Endodermal cell (in vitro differentiated cells): Measurements from ENCODE around the gene NDST3. TPM values are rescaled to one million over a fixed set of nuclear protein-coding genes. Genes with fewer than 3 reads are reported as not detected.

Experiments
- DNase-seq: peaks from one replicate; pipeline ENCODE4 v3.0.0-alpha.2; 2017
- H3K27ac ChIP-seq: 2 replicates; pipeline ENCODE4 v1.5.1; 2013; ENCODE audit warnings: mild to moderate bottlenecking, low read depth, low read length, moderate library complexity
- H3K27me3 ChIP-seq: 2 replicates; pipeline ENCODE4 v1.6.1; 2013; ENCODE audit warnings: mild to moderate bottlenecking, low read length, moderate library complexity; ENCODE audit not compliant: insufficient read depth, control insufficient read depth, poor library complexity, severe bottlenecking
- H3K36me3 ChIP-seq: 2 replicates; pipeline ENCODE4 v1.7.0; 2013; ENCODE audit warnings: mild to moderate bottlenecking, low read length, moderate library complexity; ENCODE audit not compliant: control insufficient read depth, insufficient read depth
- H3K4me1 ChIP-seq: one replicate; pipeline ENCODE4 v1.7.0; 2013; ENCODE audit warnings: low read length; ENCODE audit not compliant: control insufficient read depth, insufficient read depth
- H3K4me3 ChIP-seq: 2 replicates; pipeline ENCODE4 v1.5.1; 2013; ENCODE audit warnings: mild to moderate bottlenecking, low read length, moderate library complexity
- H3K9ac ChIP-seq: 2 replicates; pipeline ENCODE4 v1.6.1; 2013; ENCODE audit warnings: mild to moderate bottlenecking, low read length, moderate library complexity; ENCODE audit not compliant: poor library complexity, severe bottlenecking; ENCODE audit errors: extremely low read depth
- H3K9me3 ChIP-seq: 2 replicates; pipeline ENCODE4 v1.6.1; 2013; ENCODE audit warnings: mild to moderate bottlenecking, low read length, moderate library complexity; ENCODE audit not compliant: control insufficient read depth
- H3K27ac Mint-ChIP-seq: 2 replicates; pipeline ENCODE4 v1.8.0; 2020; ENCODE audit warnings: mixed read lengths
- H3K27me3 Mint-ChIP-seq: 2 replicates; pipeline ENCODE4 v1.8.0; 2021; ENCODE audit warnings: mild to moderate bottlenecking, mixed read lengths; ENCODE audit not compliant: insufficient read depth
- H3K36me3 Mint-ChIP-seq: 2 replicates; pipeline ENCODE4 v1.8.0; 2020; ENCODE audit warnings: low read depth, mixed read lengths
- H3K4me1 Mint-ChIP-seq: 2 replicates; pipeline ENCODE4 v1.8.0; 2020; ENCODE audit warnings: mixed read lengths
- H3K4me3 Mint-ChIP-seq: 2 replicates; pipeline ENCODE4 v1.8.0; 2020; ENCODE audit warnings: mild to moderate bottlenecking, moderate library complexity, mixed read lengths
- H3K9me3 Mint-ChIP-seq: 2 replicates; pipeline ENCODE4 v1.8.0; 2020; ENCODE audit warnings: mild to moderate bottlenecking, mixed read lengths
- WGBS, 2 experiments: methylation state at CpG; one replicate each; pipeline versions ENCODE4 v1.1.5 to v1.1.7; 2013; ENCODE audit warnings: missing lambda C conversion rate in 2 of 2, mixed read lengths in 1 of 2; ENCODE audit not compliant: insufficient coverage in 1 of 2, insufficient read length in 1 of 2; 5-methylcytosine and 5-hydroxymethylcytosine counted together
- total RNA-seq, 2 donors: library from RNA; stranded (reverse); fragmentation: NEBNext Ultra II Directional in 1 of 2; extraction: Animal tissue kit (Norgen Biotek cat#: 25700) in 1 of 2; gene quantifications; 2 replicates in 1 of 2; 3 replicates in 1 of 2; pipeline ENCODE4 v1.2.1, GENCODE V29; 2021
- TF ChIP-seq, protein P1 (sequence below): fragments of 200-600 bp; sonication (generic); conservative IDR thresholded peaks from 2 replicates; pipeline ENCODE4 v1.5.0; 2021; ENCODE audit warnings: antibody characterized with exemption, mild to moderate bottlenecking

The NDST3 gene
- total RNA-seq, 2 donors from 2014 or later: 0.62 to 0.71 TPM

DNA sequence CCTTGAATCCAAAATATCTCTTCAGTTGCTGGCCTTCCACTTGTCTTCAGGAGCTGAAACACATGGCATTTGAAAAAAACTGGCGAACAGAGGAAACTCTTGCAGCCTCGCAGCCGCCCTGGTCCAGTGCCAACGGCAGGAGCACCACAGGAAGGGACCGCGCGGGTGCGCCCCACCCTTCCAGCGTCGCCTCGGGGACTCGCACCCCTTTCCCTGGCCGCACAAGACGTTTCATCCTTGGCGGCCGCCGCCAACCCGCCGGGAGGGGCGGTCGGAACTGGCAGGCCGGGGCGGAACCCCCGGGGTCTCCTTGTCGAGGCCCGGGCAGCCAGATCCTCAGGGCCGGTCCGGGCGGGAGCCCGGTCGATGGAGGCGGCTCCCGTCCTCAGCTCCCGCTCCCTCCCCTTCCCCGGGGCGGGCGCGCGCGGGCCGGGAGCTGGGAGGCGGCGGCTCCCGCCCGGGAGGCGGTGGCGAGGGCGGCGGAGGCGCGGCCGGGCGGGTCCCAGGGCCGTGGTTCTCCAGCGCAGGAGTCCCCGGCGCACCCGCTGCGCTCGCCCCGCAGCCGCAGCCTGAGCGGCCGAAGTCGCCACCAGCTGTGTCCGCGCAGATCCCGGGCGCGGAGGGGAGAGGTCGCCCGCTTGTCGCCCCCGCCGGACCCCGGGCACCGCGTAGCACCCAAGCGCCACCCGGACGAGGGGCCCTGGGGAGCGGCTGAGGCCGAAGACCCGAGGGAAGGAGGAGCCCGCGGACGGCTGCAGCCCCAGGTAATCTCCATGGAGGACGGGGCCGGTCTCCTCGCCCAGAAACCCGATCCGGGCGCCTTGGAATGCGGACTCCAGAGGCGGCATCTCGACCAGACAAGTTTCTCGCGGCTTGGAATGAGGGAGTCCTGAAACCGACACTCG, 886 bp upstream of the NDST3 start:
- Histone ChIP-seq H3K4me1 (no peaks in the 10 kb centered on the region), H3K9me3 (no peaks in the 10 kb centered on the region), H3K27ac (peak overlapping the region; percentile 13), H3K36me3 (no peaks in the 10 kb centered on the region), H3K4me3 (peak overlapping the region; percentile 69), H3K27me3 (peaks cover 17% of the 10 kb centered on the region), H3K9ac (no peak overlapping the region)
- TF ChIP-seq, protein P1, sequence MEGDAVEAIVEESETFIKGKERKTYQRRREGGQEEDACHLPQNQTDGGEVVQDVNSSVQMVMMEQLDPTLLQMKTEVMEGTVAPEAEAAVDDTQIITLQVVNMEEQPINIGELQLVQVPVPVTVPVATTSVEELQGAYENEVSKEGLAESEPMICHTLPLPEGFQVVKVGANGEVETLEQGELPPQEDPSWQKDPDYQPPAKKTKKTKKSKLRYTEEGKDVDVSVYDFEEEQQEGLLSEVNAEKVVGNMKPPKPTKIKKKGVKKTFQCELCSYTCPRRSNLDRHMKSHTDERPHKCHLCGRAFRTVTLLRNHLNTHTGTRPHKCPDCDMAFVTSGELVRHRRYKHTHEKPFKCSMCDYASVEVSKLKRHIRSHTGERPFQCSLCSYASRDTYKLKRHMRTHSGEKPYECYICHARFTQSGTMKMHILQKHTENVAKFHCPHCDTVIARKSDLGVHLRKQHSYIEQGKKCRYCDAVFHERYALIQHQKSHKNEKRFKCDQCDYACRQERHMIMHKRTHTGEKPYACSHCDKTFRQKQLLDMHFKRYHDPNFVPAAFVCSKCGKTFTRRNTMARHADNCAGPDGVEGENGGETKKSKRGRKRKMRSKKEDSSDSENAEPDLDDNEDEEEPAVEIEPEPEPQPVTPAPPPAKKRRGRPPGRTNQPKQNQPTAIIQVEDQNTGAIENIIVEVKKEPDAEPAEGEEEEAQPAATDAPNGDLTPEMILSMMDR: peak; percentile 50
- Mint-ChIP-seq H3K27me3 (peaks cover 23% of the 10 kb centered on the region), H3K36me3 (no peaks in the 10 kb centered on the region), H3K9me3 (no peaks in the 10 kb centered on the region), H3K4me1 (no peaks in the 10 kb centered on the region), H3K27ac (no peak overlapping the region), H3K4me3 (peak overlapping the region; percentile 52)
- DNase-seq: peak; percentile 89
- WGBS, 2 experiments: 1 to 5% methylated on average over 16 to 99 of the region's 100 CpGs

DNA sequence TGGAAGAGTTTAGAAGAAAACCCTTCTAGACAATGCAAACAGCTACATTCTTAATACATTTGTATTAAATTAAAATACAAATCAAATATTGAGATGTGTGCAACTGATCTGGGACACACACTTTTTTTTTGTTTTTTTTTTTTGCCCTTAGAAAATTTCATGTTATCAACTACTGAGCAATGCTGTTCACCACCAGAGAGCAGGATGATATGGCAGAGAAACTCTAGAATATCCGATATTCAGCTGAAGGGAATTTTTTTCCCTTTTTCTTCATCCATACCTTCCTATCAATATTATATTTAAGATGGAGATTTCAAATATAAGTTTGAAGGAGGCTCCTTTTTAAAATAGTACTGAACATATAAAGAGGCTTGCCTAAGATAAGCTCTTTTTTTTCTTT, 1.0 kb downstream of the NDST3 start:
- no peak overlapping the region for H3K4me3 ChIP-seq
- no peak overlapping the region for H3K9ac ChIP-seq
- H3K36me3 ChIP-seq: no peaks in the 10 kb centered on the region
- Mint-ChIP-seq H3K36me3 (no peaks in the 10 kb centered on the region), H3K27ac (no peak overlapping the region), H3K9me3 (no peaks in the 10 kb centered on the region), H3K27me3 (peaks cover 23% of the 10 kb centered on the region), H3K4me1 (no peaks in the 10 kb centered on the region), H3K4me3 (no peak overlapping the region)
- WGBS, 2 experiments: 80% methylated on average over 1 of the region's 1 CpG; no CpG with 5 or more reads in 1 of the 2 experiments
- no peaks in the 10 kb centered on the region for H3K4me1 ChIP-seq
- H3K27me3 ChIP-seq: peaks cover 17% of the 10 kb centered on the region
- TF ChIP-seq, protein P1: no peak
- no peak overlapping the region for H3K27ac ChIP-seq
- no peak for DNase-seq
- no peaks in the 10 kb centered on the region for H3K9me3 ChIP-seq

DNA sequence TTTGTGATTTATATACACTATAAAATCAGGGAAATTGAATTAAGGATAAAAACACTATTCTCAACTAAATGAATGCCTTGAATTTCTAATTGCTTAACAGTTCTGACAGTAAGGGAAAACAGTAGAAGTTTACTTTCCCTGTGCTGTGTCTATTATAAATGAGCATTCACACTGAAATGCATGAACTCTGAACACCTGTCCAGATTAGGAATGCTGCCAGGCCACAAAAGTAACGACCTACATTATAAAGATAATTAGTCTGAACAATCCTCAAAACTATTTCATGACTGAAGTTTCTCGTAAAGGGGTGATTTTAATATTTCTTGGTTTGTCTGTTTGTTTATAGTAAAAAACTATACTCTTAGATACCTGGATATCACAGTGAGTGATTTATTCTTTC, 2.0 kb downstream of the NDST3 start:
- DNase-seq: no peak
- WGBS, 2 experiments: 50% methylated on average over 1 of the region's 2 CpGs; no CpG with 5 or more reads in 1 of the 2 experiments
- H3K4me1 Mint-ChIP-seq: no peaks in the 10 kb centered on the region
- H3K4me3 ChIP-seq: no peak overlapping the region
- H3K27ac ChIP-seq: no peak overlapping the region
- no peak overlapping the region for H3K27ac Mint-ChIP-seq
- no peaks in the 10 kb centered on the region for H3K9me3 Mint-ChIP-seq
- peaks cover 18% of the 10 kb centered on the region for H3K27me3 Mint-ChIP-seq
- H3K4me1 ChIP-seq: no peaks in the 10 kb centered on the region
- peaks cover 17% of the 10 kb centered on the region for H3K27me3 ChIP-seq
- no peak overlapping the region for H3K4me3 Mint-ChIP-seq
- no peaks in the 10 kb centered on the region for H3K36me3 ChIP-seq
- no peaks in the 10 kb centered on the region for H3K36me3 Mint-ChIP-seq
- TF ChIP-seq, protein P1: no peak
- no peak overlapping the region for H3K9ac ChIP-seq
- no peaks in the 10 kb centered on the region for H3K9me3 ChIP-seq
